ENCODE results near the gene STARD3. TPM values are rescaled to one million over a fixed set of nuclear protein-coding genes. Genes with fewer than 3 reads are reported as not detected.

STARD3 gene
- total RNA-seq, 4 donors from 2014 or later, result 44.5 to 73.6 (median 53.0) TPM

DNA sequence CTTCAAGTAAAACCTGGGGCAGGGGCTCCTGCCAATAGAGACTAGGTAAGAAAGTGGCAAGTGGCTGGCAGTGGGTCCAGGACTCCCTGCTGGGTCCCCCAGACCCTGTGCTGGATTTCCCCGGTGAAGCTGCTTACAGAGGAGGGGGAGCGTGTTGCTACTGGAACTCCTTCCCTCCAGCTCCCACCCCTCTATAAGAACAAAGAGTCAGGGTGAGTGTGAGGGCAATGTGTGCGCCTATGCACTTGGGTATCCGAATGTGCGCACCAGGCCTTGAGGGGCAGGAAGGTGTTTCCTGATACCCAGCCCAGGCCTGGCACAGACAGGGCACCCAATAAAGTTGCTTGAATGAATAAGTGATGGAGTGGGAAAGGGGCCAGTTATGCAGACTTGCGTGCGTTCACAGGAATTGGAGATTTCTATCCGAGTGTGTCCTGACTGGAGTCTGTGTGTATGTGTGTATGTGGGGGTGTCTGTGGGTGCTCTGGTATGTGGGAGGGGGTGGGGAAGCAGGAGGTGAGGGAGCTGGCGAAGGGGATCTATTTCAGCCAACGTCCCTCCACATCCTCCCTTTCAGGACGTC lies 40.9 kb upstream of the STARD3 start:
- intact Hi-C loops (cut with DNase I), result no loop called here
- Histone ChIP-seq H3K27ac (no peak overlapping the region), H3K4me3 (replicated peaks in 1 of 3) (no peak overlapping the region), H3K4me1 (peaks cover 0 to 15% of the 10 kb centered on the region in 2 donors), H3K9me3 (no peaks in the 10 kb centered on the region), H3K36me3 (no peaks in the 10 kb centered on the region), H3K27me3 (peaks cover 42% of the 10 kb centered on the region)
- 11 to 15% methylated on average over 8 to 11 of the region's 11 CpGs for WGBS, 2 donors
- no peak for DNase-seq
- TF ChIP-seq, protein P1, sequence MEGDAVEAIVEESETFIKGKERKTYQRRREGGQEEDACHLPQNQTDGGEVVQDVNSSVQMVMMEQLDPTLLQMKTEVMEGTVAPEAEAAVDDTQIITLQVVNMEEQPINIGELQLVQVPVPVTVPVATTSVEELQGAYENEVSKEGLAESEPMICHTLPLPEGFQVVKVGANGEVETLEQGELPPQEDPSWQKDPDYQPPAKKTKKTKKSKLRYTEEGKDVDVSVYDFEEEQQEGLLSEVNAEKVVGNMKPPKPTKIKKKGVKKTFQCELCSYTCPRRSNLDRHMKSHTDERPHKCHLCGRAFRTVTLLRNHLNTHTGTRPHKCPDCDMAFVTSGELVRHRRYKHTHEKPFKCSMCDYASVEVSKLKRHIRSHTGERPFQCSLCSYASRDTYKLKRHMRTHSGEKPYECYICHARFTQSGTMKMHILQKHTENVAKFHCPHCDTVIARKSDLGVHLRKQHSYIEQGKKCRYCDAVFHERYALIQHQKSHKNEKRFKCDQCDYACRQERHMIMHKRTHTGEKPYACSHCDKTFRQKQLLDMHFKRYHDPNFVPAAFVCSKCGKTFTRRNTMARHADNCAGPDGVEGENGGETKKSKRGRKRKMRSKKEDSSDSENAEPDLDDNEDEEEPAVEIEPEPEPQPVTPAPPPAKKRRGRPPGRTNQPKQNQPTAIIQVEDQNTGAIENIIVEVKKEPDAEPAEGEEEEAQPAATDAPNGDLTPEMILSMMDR (IDR thresholded peaks at IDR 0.05), result no peak
- TF ChIP-seq POLR2A (IDR thresholded peaks at IDR 0.05), result no peak

DNA sequence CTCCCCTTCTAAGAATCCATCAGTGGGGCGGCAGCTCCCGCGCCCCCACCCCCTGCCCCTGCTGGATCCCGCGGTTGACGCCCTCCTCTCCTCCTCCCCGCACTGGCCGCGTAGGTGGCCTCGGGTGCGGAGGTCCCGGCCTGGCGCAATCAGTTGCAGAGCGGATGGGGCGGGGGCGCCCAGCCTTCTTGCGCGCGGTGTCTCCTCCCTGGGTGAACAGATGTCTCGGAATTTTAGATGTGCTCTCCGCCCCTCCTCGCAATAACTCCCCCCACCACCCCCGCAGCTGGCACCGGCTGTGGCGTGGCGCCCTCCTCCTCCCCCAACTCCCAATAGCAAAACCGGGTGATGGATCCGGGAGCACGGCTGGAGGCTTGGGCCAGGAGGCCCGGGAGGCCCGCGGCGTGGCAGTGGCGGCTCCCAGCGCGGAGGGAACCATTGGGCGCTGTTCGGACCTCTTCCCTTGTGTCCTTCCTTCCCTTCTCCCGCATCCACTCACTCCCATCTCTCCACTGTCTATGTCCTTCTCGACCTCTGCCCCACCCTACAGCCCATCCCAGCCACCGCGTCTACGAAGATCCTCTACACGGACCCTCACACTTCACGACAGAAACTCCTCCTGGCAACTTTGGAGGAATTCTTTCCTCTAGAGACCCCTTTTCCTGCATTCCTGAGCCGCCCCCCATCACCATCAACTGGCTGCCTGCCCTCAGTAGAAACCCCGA lies 40.2 kb upstream of the STARD3 start:
- H3K36me3 ChIP-seq, result no peaks in the 10 kb centered on the region
- H3K27ac ChIP-seq, result no peak overlapping the region
- 2% methylated on average over 19 to 33 of the region's 47 CpGs for WGBS, 2 donors
- H3K4me3 ChIP-seq (replicated peaks in 1 of 3), result no peak overlapping the region
- intact Hi-C loops (cut with DNase I), result no loop called here
- H3K27me3 ChIP-seq, result peaks cover 46% of the 10 kb centered on the region
- TF ChIP-seq, protein P1 (IDR thresholded peaks at IDR 0.05), result no peak
- no peak for TF ChIP-seq POLR2A (IDR thresholded peaks at IDR 0.05)
- H3K4me1 ChIP-seq, result peaks cover 0 to 15% of the 10 kb centered on the region in 2 donors
- no peaks in the 10 kb centered on the region for H3K9me3 ChIP-seq
- no peak for DNase-seq

DNA sequence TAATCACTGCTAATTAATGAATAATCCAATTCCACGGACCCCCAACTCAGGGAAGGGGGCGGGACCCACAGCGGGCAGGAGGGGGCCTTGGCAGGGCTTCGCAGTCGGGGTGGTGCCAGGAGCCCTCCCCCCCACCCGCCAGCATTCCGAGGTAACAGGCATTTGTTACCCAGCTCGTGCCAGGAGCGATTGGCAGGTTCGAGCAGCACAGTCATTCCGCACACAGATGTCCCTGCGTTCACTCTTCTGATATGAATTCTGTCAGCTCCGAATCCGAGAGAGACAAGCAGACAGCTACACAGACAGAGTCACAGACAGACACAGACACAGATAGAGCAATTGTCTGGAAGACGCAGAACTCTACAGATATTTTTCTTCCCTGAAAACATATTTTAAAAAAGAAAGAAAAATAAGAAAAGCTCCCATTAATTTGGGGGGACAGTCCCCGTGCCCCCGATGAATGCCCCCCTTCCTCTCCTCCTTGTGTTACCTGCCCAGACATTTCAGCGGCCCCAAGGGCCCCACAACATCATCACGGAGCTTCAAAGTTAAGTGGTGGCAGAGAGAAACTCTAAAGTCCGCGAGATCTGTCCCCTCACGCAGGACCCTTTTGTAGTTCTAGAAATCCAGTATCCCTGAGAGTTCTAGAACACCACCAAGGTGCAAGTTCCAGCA lies 39.4 kb upstream of the STARD3 start:
- intact Hi-C loops (cut with DNase I), result no loop called here
- 10% methylated on average over 20 to 22 of the region's 22 CpGs for WGBS, 2 donors
- no peak overlapping the region for H3K4me3 ChIP-seq (replicated peaks in 1 of 3)
- no peaks in the 10 kb centered on the region for H3K36me3 ChIP-seq
- H3K4me1 ChIP-seq, result peaks cover 0 to 15% of the 10 kb centered on the region in 2 donors
- H3K9me3 ChIP-seq, result no peaks in the 10 kb centered on the region
- no peak for DNase-seq
- H3K27ac ChIP-seq, result no peak overlapping the region
- H3K27me3 ChIP-seq, result peaks cover 46% of the 10 kb centered on the region
- TF ChIP-seq, protein P1 (IDR thresholded peaks at IDR 0.05), result no peak
- no peak for TF ChIP-seq POLR2A (IDR thresholded peaks at IDR 0.05)

DNA sequence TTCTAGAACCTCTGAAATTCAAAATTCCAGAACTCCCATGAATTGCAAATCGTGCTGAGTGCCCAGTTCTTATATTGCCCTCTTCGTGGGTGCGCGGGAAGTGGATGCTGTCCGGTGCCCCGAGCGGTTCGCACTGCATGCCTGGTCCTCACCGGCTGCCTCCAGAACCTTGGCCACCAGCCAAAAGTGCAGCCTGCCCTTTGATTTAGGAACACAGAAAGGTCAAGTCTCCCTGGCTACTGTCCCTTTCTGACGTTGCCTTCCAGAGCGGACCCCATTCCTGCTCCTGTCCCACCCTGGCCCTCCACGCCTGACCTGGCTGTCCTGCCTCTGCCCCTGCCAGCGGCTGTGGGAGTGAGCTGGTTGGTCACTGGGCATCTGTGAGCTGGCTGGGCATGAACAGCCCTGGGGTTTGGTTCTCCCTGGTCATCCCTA lies 38.9 kb upstream of the STARD3 start:
- Histone ChIP-seq H3K4me3 (replicated peaks in 1 of 3) (no peak overlapping the region), H3K36me3 (no peaks in the 10 kb centered on the region), H3K9me3 (no peaks in the 10 kb centered on the region), H3K27ac (no peak overlapping the region), H3K27me3 (peaks cover 46% of the 10 kb centered on the region), H3K4me1 (peaks cover 0 to 15% of the 10 kb centered on the region in 2 donors)
- DNase-seq, result no peak
- WGBS, 2 donors, result 4 to 8% methylated on average over 13 of the region's 13 CpGs
- TF ChIP-seq, protein P1 (IDR thresholded peaks at IDR 0.05), result no peak
- no peak for TF ChIP-seq POLR2A (IDR thresholded peaks at IDR 0.05)
- intact Hi-C loops (cut with DNase I), result no loop called here

DNA sequence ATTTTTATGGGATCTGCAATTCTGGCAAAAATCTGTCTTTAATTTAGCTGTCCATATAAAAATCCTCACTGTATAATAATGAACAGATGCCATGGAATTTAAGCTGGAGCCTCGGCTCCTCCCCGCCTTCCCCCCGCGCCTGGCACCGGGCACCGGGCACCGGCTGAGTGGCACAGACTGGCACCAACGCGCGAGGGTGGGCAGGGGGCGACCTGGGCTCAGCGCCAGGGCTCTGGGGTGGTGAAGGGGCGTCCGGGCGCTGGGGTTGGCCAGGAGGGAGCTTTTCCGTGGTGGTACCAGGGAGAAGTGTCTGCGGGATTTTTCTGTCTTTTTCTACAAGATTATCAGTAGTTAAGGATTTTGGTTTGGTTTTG lies 38.3 kb upstream of the STARD3 start:
- intact Hi-C loops (cut with DNase I), result no loop called here
- Histone ChIP-seq H3K4me1 (peaks cover 0 to 15% of the 10 kb centered on the region in 2 donors), H3K4me3 (replicated peaks in 1 of 3) (no peak overlapping the region), H3K27me3 (peaks cover 52% of the 10 kb centered on the region), H3K9me3 (no peaks in the 10 kb centered on the region), H3K36me3 (no peaks in the 10 kb centered on the region), H3K27ac (no peak overlapping the region)
- WGBS, 2 donors, result 2 to 8% methylated on average over 14 to 17 of the region's 17 CpGs
- TF ChIP-seq POLR2A (IDR thresholded peaks at IDR 0.05), result no peak
- TF ChIP-seq, protein P1 (IDR thresholded peaks at IDR 0.05), result no peak
- DNase-seq, result no peak
